ENCODE results near the gene CCSER1. TPM values are rescaled to one million over a fixed set of nuclear protein-coding genes. Genes with fewer than 3 reads are reported as not detected.

The CCSER1 gene
- polyA plus RNA-seq, 1 experiment, result not detected

DNA sequence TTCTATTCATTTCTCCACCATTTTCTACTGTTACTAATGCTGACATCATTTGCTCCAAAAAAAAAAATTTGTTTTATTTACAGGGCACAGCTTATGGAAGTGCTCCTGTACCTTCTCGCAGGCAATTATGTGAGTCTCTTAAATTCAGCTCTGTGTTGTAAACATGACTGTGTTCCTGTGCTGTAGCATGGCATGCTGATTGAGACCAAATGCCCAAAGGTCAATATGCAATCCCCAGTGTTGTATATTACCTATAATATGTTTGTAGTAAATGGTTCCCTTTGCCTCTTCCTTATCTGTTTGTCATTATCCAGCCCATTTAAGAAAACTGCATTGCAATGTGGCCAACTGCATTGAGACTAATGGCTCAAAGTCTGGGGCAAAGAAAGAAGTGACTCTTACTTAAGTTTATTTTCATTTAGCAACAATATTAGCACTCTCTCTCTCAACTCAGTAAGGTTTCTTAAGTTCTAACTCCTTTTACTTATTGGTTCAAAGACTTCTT lies 1156.6 kb downstream of the CCSER1 start:
- ChIA-PET POLR2A (no interaction called here), CTCF (interaction anchor here (0.6 to 0.9 kb wide), 2 partner anchors 14 to 219 kb away, joined by 4 read pairs; no protein-coding TSS in a partner anchor)
- Histone ChIP-seq H3K4me3 (ENCODE audit: low read depth, low read length) (no peak overlapping the region), H3K36me3 (ENCODE audit: control insufficient read depth, insufficient read depth, low read length) (no peaks in the 10 kb centered on the region), H3K27me3 (ENCODE audit: control insufficient read depth, insufficient read depth, low read length) (no peaks in the 10 kb centered on the region)
- no peak for DNase-seq (ENCODE audit: low read depth)
- TF ChIP-seq, protein P1, sequence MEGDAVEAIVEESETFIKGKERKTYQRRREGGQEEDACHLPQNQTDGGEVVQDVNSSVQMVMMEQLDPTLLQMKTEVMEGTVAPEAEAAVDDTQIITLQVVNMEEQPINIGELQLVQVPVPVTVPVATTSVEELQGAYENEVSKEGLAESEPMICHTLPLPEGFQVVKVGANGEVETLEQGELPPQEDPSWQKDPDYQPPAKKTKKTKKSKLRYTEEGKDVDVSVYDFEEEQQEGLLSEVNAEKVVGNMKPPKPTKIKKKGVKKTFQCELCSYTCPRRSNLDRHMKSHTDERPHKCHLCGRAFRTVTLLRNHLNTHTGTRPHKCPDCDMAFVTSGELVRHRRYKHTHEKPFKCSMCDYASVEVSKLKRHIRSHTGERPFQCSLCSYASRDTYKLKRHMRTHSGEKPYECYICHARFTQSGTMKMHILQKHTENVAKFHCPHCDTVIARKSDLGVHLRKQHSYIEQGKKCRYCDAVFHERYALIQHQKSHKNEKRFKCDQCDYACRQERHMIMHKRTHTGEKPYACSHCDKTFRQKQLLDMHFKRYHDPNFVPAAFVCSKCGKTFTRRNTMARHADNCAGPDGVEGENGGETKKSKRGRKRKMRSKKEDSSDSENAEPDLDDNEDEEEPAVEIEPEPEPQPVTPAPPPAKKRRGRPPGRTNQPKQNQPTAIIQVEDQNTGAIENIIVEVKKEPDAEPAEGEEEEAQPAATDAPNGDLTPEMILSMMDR (IDR thresholded peaks at IDR 0.05; ENCODE audit: insufficient read depth, low read depth, low read length), result no peak

DNA sequence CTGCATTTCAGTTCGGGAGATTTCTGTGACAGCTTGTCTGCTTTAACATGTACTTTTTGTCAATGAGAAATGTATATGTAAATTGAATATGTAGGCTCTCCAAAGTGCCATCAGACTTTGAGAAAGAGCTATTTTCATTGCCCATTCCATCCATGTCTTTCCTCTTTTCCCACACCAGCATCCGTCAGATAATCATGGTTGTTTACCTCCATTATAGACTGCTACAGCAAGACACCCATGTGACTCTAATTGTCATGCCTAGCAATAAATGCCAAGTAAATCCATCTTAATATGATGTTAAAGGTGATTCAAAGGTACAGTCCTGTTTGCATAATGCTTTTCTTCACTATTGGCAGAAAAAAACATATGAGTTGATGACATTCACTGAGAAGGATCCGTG lies 1157.3 kb downstream of the CCSER1 start:
- no peaks in the 10 kb centered on the region for H3K27me3 ChIP-seq (ENCODE audit: control insufficient read depth, insufficient read depth, low read length)
- no peak overlapping the region for H3K4me3 ChIP-seq (ENCODE audit: low read depth, low read length)
- TF ChIP-seq, protein P1 (IDR thresholded peaks at IDR 0.05; ENCODE audit: insufficient read depth, low read depth, low read length), result no peak
- no peaks in the 10 kb centered on the region for H3K36me3 ChIP-seq (ENCODE audit: control insufficient read depth, insufficient read depth, low read length)
- ChIA-PET CTCF (interaction anchor here (0.9 kb wide), 1 partner anchor 14 kb away, joined by 4 read pairs; no protein-coding TSS in a partner anchor), POLR2A (no interaction called here)
- no peak for DNase-seq (ENCODE audit: low read depth)

DNA sequence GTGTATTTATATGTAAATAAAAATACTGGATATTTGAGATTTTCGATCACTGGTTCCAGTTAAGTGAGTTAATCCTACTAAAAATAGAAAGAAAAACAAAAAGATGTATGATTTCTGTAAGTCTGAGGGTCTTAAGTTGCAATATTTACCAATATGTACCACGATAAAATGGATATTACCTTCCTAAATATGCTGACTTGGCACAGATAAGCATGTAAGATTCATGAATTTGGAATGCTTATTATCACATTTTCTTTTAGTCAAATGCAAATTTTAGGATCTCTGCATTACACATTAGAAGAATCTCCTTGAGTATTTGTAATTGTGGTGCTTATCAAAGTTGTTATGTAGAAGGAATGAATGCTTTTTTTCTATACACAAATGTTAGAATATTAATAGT lies 1158.3 kb downstream of the CCSER1 start:
- TF ChIP-seq, protein P1 (IDR thresholded peaks at IDR 0.05; ENCODE audit: insufficient read depth, low read depth, low read length), result no peak
- POLR2A ChIA-PET, result no interaction called here

DNA sequence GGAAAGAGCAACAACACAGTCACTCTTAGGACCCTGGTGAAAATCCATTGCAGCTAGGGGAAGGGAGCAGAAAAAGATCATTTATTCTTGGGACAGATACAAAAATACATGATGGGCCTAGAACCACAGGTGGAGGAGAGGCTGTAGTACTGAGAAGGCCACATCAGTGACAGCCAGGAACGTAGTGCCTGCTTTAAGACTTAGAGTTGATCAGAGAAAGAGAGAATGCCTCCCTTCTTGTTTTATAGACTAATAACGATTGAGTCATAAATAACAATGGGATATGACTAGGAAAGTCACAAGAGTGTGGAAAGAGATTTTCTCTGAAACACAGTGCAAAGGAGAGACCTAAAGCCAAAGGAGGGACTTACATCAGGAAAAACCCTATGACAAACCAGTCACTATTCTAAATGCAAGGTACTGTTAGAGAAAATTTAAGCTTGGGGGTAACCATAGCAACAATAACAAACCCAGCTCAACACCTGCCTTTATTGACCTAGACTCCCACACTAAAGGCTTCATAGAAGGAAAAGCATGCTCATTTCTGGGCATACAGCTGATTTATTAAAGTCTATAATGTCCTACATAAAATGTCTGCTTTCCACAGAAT lies 1161.6 kb downstream of the CCSER1 start:
- ChIA-PET POLR2A (no interaction called here), CTCF (no interaction called here)
- TF ChIP-seq, protein P1 (IDR thresholded peaks at IDR 0.05; ENCODE audit: insufficient read depth, low read depth, low read length), result no peak
- DNase-seq (ENCODE audit: low read depth), result no peak
- Histone ChIP-seq H3K4me3 (ENCODE audit: low read depth, low read length) (no peak overlapping the region), H3K27me3 (ENCODE audit: control insufficient read depth, insufficient read depth, low read length) (no peaks in the 10 kb centered on the region), H3K36me3 (ENCODE audit: control insufficient read depth, insufficient read depth, low read length) (no peaks in the 10 kb centered on the region)

More for the DNA sequence above, 1158.3 kb downstream of the CCSER1 start:
- H3K27me3 ChIP-seq (ENCODE audit: control insufficient read depth, insufficient read depth, low read length), result no peaks in the 10 kb centered on the region
- no peaks in the 10 kb centered on the region for H3K36me3 ChIP-seq (ENCODE audit: control insufficient read depth, insufficient read depth, low read length)
- no peak overlapping the region for H3K4me3 ChIP-seq (ENCODE audit: low read depth, low read length)
- DNase-seq (ENCODE audit: low read depth), result no peak
- CTCF ChIA-PET, result no interaction called here

DNA sequence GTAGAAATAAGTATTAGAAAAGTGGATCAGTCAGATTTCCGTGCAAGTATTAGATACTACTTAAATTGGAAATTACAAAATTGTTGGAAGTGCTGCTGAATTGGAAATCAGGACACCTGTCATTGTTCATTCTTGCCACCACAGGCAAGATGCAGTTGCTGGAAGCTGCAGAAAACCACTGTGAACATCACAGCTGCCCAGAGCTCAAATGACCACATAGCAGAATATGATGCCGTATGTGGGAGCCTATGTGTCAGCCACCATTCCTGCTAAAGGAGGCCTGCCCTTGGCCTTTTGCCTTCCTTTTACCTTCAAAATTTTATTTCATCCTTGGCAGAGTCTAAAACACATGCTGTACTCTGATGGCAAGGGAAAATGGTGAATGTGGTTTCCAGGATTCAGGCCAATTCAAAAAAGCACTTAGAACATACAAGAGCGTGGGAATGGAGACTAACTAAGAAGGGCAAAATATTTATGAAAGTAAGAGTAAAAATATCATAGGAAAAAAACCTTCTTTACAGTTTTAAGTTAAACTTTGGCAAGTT lies 1171.0 kb downstream of the CCSER1 start:
- POLR2A ChIA-PET, result no interaction called here
- DNase-seq (ENCODE audit: low read depth), result no peak

More for the DNA sequence above, 1171.0 kb downstream of the CCSER1 start:
- no peaks in the 10 kb centered on the region for H3K36me3 ChIP-seq (ENCODE audit: control insufficient read depth, insufficient read depth, low read length)
- CTCF ChIA-PET, result no interaction called here
- no peak overlapping the region for H3K4me3 ChIP-seq (ENCODE audit: low read depth, low read length)
- no peaks in the 10 kb centered on the region for H3K27me3 ChIP-seq (ENCODE audit: control insufficient read depth, insufficient read depth, low read length)
- TF ChIP-seq, protein P1 (IDR thresholded peaks at IDR 0.05; ENCODE audit: insufficient read depth, low read depth, low read length), result no peak

Measured in BJ (cell line).